NT2/D1 (cell line): ENCODE data around the gene CUL1.

Experiments
- SUZ12 ChIP-seq: IDR thresholded peaks from 2 replicates; pipeline ENCODE4 v1.6.1; 2011; ENCODE audit not compliant: insufficient read length, insufficient read depth; ENCODE audit errors: extremely low read depth
- YY1 ChIP-seq: IDR thresholded peaks from 2 replicates; pipeline ENCODE4 v1.6.1; 2011; ENCODE audit not compliant: insufficient read length, insufficient read depth
- ZNF274 ChIP-seq: IDR thresholded peaks from 2 replicates; pipeline ENCODE4 v1.6.1; 2011; ENCODE audit warnings: mild to moderate bottlenecking, low read depth, low read length

- no peak for TF ChIP-seq ZNF274
- no peak for TF ChIP-seq SUZ12
- no peak for TF ChIP-seq YY1
These were observed 113.2 kb downstream of the CUL1 start for GRCh38 chr7:148811892-148812291.
